ENCODE data around the gene BPIFB4.
"Not testable (repeated sequence)": the region's sequence is repeated elsewhere in the genome, so short reads cannot be mapped to it uniquely, and the experiment has no call there.

BPIFB4 gene

DNA sequence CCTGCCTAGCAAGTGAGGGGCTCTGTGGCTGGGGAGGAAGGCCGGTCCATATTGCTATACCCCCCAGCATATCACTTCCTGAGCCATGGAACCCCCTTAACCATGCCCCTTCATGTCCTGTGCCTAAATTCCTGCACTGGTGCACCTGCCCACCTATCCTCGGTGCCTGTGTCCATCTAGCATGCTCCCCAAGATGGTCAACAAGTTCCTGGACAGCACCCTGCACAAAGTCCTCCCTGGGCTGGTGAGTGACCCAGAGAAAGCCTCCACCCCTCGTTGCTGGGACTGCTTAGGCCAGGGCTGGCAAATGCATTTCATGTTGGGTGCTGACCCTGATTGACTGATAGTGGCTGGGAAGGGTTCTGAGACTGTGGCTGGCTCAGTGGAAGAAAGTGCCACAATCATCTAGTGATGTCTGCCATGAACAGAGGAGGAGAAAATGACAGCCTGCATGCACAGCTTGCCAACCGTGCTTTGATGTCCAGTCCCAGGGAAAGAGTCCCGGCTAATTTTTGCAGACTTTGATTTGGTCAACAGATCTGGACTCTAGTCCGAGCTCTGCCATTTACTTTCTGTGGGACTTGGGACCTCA lies 44.4 kb upstream of the BPIFB4 start:
- DNase-seq (ENCODE audit: insufficient read length, low spot score) (no peak), FAIRE-seq (no peak)
- TF ChIP-seq, protein P1, sequence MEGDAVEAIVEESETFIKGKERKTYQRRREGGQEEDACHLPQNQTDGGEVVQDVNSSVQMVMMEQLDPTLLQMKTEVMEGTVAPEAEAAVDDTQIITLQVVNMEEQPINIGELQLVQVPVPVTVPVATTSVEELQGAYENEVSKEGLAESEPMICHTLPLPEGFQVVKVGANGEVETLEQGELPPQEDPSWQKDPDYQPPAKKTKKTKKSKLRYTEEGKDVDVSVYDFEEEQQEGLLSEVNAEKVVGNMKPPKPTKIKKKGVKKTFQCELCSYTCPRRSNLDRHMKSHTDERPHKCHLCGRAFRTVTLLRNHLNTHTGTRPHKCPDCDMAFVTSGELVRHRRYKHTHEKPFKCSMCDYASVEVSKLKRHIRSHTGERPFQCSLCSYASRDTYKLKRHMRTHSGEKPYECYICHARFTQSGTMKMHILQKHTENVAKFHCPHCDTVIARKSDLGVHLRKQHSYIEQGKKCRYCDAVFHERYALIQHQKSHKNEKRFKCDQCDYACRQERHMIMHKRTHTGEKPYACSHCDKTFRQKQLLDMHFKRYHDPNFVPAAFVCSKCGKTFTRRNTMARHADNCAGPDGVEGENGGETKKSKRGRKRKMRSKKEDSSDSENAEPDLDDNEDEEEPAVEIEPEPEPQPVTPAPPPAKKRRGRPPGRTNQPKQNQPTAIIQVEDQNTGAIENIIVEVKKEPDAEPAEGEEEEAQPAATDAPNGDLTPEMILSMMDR (IDR thresholded peaks at IDR 0.05; ENCODE audit: insufficient read depth, missing control alignments), result no peak

DNA sequence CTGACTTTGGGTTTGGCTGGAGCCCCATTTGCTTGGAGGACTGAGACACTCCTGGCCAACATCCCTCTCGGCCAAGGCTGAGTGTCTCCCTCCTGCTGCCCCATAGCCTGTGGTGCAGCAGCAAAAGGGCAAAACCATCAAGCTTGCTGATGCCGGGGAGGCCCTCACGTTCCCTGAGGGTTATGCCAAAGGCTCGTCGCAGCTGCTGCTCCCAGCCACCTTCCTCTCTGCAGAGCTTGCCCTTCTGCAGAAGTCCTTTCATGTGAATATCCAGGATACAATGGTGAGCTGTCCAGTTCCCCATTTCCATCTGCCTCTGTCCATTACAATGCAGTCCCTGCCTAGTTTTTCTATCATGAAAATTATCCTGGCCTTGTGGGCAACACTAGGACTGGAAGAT lies 42.0 kb upstream of the BPIFB4 start:
- TF ChIP-seq, protein P1 (IDR thresholded peaks at IDR 0.05; ENCODE audit: insufficient read depth, missing control alignments), result no peak
- FAIRE-seq, result no peak

DNA sequence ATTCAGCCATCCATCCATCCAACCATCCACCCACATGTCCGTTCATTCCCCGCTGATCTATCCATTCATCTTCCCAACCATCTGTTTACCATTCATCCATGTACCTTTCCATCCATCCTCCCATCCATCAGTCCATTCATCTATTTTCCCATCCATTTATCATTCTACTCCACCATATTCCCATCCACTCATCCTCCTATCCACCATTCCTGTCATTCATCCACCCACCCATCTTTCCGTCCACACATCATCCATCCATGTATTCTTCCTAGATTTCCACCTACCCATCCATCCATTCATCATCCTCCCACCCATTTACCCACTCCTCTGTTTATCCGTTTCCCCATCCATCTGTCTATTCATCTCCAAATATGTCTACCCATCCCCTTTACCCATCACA lies 41.2 kb upstream of the BPIFB4 start:
- FAIRE-seq (no peak), DNase-seq (ENCODE audit: insufficient read length, low spot score) (no peak)
- TF ChIP-seq, protein P1 (IDR thresholded peaks at IDR 0.05; ENCODE audit: insufficient read depth, missing control alignments), result no peak

More for the DNA sequence above, 42.0 kb upstream of the BPIFB4 start:
- DNase-seq (ENCODE audit: insufficient read length, low spot score), result no peak

DNA sequence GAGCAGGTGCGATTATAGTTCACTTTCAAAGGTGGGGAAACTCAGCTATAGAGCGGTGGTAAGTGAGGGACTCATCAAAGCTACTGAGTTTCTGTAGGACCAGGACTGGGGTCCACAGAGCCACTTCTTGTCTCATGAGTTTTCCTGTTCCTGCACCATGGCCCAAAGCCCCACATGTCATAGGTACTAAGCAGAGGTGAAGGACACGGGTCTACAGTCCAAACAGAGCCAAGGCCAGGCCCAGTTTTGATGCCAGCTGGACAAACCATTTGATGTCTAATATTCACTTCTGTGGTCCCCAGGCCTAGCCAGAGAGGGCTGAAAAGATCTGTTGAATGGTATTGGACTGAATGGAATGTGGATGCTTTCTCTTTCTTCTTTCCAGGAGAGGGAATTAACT lies 37.0 kb upstream of the BPIFB4 start:
- no peak for FAIRE-seq
- DNase-seq (ENCODE audit: insufficient read length, low spot score), result no peak
- TF ChIP-seq, protein P1 (IDR thresholded peaks at IDR 0.05; ENCODE audit: insufficient read depth, missing control alignments), result no peak

DNA sequence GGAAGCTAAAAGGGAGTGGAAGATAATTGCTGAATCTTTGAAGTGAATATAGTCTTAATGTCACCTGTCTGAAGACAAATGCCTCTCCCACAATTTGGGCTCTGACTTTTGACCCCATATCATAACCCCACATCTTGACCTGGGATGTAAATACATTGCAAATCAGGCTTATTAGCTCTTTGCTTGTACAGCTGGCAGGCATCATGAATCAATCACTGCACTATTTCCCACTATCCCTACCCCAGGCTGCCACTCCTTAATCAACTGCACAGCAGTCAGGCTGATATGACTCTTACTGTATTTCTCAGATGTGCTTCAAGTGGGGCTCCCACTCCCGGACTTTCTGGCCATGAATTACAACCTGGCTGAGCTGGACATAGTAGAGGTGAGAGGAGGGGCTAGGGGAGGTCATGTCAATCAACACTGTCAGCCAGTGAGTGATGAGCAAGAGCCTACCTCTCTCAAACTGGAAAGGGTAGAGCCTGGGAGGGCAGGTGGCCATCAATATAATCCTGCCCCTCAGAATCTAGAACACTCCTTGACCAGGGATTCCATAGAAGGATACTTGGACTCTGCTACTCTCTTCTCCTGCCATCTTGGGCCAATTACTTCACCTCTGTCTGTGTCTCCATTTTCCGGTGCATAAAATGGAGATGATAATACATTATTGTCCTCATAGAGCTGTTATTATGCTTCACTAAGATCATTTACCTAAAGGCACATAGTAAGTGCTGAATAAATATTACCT lies 36.3 kb upstream of the BPIFB4 start:
- FAIRE-seq (no peak), DNase-seq (ENCODE audit: insufficient read length, low spot score) (no peak)
- TF ChIP-seq, protein P1 (IDR thresholded peaks at IDR 0.05; ENCODE audit: insufficient read depth, missing control alignments), result no peak

DNA sequence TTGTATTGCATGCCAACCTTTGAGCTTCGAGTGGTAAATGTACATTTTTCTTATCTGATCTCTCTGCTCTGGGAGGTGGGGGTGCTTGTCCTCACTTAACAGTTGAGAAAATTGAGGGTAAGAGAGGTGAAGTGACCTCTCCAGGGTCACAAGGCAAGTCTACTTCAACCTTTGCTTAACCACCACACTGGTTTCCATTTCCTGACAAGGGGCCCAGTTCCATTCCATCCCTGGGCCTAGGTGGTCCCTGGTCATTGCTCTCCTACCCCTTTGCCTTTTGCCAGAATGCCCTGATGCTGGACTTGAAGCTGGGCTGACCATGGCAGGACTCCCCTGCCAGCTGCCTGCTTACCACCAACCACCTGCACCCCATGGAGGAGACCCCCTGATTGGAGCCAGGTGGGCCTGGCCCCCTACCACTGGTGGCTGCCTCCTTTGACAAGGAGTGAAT lies 35.7 kb upstream of the BPIFB4 start:
- TF ChIP-seq, protein P1 (IDR thresholded peaks at IDR 0.05; ENCODE audit: insufficient read depth, missing control alignments), result no peak
- DNase-seq (ENCODE audit: insufficient read length, low spot score), result no peak
- no peak for FAIRE-seq

DNA sequence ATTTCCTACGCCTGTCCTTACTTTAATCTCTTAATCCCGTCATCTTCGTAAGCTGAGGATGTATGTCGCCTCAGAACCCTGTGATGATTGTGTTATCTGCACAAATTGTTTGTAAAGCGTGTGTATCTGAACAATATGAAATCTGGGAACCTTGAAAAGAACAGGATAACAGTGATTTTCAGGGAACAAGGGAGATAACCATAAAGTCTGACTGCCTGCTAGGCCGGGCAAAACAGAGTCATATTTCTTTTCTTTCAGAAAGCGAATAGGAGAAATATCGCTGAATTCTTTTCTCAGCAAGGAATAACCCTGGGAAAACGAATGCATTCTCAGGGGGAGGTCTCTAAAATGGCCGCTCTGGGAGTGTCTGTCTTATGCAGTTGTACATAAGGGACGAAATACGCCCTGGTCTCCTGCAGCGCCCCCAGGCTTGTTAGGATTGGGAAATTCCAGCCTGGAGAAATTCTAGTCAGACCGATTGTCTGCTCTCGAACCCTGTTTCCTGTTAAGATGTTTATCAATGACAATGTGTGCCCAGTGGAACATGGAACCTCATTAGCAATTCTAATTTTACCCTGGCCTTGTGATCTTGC lies 34.2 kb upstream of the BPIFB4 start:
- FAIRE-seq, result not testable (repeated sequence)

More for the DNA sequence above, 34.2 kb upstream of the BPIFB4 start:
- DNase-seq (ENCODE audit: insufficient read length, low spot score), result not testable (repeated sequence)

All from D721Med (cell line).